ENCODE measurements around the gene SLC35A4.
"Not testable (repeated sequence)": the region's sequence is repeated elsewhere in the genome, so short reads cannot be mapped to it uniquely, and the experiment has no call there.

SLC35A4 gene

GRCh38 chr5:140558542-140558941 lies 6.1 kb upstream of the SLC35A4 start:
- no peak for DNase-seq

GRCh38 chr5:140560227-140560626 lies 4.4 kb upstream of the SLC35A4 start:
- DNase-seq, result no peak

GRCh38 chr5:140561753-140562523 lies 2.7 kb upstream of the SLC35A4 start:
- DNase-seq, result no peak

- no peak for DNase-seq
These were observed 1.0 kb upstream of the SLC35A4 start for GRCh38 chr5:140563596-140563995.

GRCh38 chr5:140565024-140565779 lies 574 bp downstream of the SLC35A4 start:
- no peak for DNase-seq

GRCh38 chr5:140565780-140566095 lies 1.1 kb downstream of the SLC35A4 start:
- DNase-seq, result no peak

- no peak for DNase-seq
These were observed 2.0 kb downstream of the SLC35A4 start for GRCh38 chr5:140566665-140567064.

GRCh38 chr5:140567136-140567818 lies 2.6 kb downstream of the SLC35A4 start:
- no peak for DNase-seq

GRCh38 chr5:140567871-140568270 lies 3.2 kb downstream of the SLC35A4 start:
- DNase-seq, result no peak

- DNase-seq, result no peak
These were observed 3.9 kb downstream of the SLC35A4 start for GRCh38 chr5:140568443-140569063.

- no peak for DNase-seq
These were observed 4.6 kb downstream of the SLC35A4 start for GRCh38 chr5:140569197-140569596.

GRCh38 chr5:140570058-140570457 lies 5.4 kb downstream of the SLC35A4 start:
- no peak for DNase-seq

- no peak for DNase-seq
These were observed 5.9 kb downstream of the SLC35A4 start for GRCh38 chr5:140570488-140570887.

GRCh38 chr5:140571105-140571504 lies 6.5 kb downstream of the SLC35A4 start:
- no peak for DNase-seq

- DNase-seq, result no peak
These were observed 9.1 kb downstream of the SLC35A4 start for GRCh38 chr5:140573683-140574082.

GRCh38 chr5:140574165-140574564 lies 9.5 kb downstream of the SLC35A4 start:
- no peak for DNase-seq

GRCh38 chr5:140575309-140575708 lies 10.7 kb downstream of the SLC35A4 start:
- no peak for DNase-seq

GRCh38 chr5:140576776-140577201 lies 12.2 kb downstream of the SLC35A4 start:
- DNase-seq, result no peak

GRCh38 chr5:140579188-140579747 lies 14.6 kb downstream of the SLC35A4 start:
- not testable (repeated sequence) for DNase-seq

GRCh38 chr5:140587495-140587894 lies 22.9 kb downstream of the SLC35A4 start:
- no peak for DNase-seq

- no peak for DNase-seq
These were observed 23.9 kb downstream of the SLC35A4 start for GRCh38 chr5:140588311-140589070.

- no peak for DNase-seq
These were observed 26.2 kb downstream of the SLC35A4 start for GRCh38 chr5:140590861-140591260.

All from activated CD4-positive, alpha-beta T cell treated with anti-CD3 and anti-CD28 coated beads for 4 hours (primary cell).